ENCODE measurements around the gene ZCCHC24.

Gene ZCCHC24

DNA sequence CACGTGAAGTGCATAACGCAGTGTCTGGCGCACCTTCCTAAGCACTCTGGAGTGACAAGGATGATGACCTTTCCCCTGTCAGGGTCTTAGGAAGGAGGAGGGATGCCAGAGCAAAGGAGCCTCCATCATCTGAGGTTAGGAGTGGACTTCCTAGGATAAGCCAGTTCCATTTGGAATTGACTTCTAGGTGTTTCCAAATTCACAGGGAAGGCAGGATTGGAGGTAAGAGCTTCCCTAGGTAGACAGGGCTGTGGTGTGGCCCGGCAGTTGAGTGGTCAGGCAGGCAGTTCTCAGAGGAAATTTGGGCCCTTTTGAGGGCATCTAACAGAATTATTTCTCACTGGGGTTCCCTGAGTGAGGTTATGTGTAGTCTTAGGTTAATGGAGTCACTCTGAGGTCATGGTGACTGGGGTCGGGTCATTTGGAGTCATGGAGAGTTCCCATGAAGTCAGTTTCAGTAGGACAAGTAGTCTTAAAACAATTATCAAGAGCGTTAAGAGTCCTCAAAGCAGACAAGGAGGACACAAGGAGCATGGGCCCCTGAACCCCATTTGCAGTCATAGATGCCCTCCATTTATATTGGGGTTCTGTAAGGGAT, 89.9 kb downstream of the ZCCHC24 start:
- no peak for DNase-seq

DNA sequence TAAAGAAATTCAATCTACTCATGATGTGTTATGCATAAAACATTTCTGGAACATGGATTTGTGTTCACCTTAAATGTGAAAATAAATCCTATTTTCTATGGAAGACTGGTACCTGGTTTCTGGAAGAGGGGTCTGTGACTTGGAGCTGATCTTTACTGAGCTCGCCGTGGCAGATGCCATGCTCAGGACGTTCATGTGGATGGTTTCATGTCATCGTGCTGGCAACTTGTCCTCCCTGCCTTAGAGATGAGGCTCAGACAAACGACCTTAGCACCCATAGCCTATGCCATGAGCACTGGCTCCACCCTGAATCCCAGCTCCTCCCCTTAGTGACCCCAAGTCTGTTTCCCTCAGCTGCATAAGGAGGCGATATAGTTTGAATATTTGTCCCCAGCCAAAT, 90.8 kb downstream of the ZCCHC24 start:
- no peak for DNase-seq

DNA sequence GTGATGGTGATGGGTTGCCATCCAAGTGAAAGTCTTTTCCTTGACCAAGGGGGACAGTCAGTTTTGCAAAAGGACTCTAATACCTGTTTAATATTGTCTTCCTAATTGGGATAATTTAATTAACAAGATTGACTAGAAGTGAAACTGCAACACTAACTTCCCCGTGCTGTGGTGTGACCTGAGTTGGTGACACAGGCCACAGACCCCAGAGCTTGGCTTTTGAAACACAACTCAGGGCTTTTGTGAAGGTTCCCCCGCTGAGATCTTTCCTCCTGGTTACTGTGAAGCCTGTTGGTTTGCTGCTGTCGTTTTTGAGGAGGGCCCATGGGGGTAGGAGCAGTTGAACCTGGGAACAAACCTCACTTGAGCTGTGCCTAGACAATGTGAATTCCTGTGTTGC, 91.3 kb downstream of the ZCCHC24 start:
- no peak for DNase-seq

DNA sequence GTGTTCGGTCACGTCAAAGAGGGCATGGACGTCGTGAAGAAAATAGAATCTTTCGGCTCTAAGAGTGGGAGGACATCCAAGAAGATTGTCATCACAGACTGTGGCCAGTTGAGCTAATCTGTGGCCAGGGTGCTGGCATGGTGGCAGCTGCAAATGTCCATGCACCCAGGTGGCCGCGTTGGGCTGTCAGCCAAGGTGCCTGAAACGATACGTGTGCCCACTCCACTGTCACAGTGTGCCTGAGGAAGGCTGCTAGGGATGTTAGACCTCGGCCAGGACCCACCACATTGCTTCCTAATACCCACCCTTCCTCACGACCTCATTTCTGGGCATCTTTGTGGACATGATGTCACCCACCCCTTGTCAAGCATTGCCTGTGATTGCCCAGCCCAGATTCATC, 91.7 kb downstream of the ZCCHC24 start:
- DNase-seq = no peak

DNA sequence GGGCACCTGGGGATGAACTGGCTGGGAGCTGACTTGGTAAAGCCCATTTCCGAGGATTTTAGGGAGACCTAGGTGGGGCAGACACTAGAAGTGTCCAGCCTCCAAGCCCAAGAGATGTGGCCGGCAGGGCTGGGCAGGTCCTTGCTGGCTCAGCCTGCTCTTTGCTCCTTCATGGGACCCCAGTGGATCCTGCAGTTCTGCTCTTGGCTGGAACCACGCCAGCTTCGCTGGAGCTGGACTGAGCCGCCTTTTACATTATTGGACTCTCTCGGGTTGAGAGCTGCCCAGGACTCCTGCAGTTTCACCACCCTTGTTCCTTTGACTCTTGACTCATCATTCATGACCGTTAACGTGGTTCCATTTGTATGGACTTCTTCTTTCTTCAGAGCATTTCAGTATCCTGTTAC, 92.4 kb downstream of the ZCCHC24 start:
- no peak for DNase-seq

DNA sequence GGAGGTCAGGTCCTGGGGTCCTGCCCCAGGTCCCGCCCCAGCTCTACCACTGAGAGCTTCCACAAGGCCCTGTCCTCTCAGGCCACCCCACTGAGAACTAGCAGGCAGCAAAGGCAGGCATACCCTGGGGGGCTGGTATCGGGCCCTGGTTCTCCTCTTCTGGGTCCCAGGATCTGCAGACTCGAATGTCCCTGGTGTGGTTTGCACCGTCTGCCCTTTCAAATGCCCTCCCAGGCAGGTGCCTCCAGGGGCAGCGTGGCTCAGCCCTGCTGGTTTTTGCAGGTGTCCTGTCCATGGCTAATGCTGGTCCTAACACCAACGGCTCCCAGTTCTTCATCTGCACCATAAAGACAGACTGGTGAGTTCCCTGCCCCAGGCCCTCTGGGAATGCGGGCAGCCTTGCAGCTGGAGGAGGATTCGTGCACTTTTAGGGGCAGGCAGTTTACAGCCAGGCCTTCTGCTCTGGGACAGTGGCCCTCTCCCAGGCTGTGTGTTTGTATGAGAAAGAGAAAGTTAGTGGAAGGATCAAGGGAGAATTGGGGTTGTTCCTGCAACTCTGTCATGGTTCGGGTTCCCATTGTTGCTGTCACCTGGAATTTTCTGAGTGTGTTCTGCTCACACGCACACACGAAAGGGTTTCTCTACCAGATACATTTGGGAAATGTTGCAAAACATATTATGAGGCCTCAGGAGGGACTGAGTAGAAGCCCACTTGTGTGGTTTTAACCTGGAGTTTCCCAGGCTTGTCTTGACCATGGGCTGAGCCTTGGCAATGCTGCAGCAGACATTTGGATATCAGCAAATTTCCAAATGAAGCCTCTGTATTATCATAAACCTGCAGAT, 93.2 kb downstream of the ZCCHC24 start:
- DNase-seq = no peak

DNA sequence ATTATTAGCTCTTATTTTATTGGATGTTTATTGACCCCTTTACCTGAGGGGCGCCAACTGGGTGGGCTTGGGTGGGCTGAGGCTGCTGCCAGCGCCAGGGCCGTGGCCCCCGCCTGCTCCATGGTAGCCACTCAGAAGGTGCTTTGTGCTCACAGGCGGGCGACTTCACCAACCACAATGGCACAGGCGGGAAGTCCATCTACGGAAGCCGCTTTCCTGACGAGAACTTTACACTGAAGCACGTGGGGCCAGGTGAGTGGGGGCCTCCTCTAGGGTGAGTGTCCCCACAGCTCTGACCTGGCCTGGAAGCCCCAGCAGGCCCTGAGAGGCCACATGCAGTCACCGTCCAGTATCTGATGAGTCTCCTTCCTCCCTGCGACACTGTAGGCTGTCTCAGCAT, 94.1 kb downstream of the ZCCHC24 start:
- DNase-seq = no peak

DNA sequence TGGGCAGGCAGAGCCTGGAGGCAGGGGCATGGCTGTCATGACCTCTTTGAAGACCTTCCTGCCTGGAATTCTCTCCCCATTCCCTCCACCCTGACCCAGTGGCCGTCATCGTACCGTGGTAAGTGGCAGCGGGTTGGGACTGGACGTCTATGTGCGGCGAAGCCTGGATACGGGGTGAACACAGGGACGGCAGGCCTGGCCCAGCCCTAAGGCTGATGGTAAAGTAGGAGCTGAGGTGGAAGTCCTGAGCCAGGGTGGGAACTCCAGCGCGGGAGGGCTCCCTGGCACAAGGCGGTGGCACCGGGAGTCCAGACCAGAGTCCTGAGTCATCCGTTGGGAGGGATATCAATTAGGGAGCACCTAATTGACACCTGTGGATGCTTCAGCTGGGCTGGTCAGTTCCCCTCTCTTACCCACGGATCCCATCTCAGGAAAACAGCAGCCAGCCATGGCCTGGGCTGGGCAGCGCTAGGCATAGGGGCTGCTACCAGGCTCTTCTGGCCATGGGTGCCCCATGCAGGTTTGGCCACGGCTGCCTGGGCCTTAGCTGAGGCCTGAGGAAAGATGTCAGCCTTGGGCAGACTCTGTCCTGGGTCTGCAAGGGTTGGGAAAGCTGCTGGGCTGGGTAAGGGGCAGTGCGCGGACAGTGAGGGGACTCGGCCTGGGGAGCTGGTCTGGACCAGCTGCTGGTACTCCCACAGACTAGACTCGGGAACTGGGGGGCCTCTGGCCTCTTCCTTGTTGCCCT, 94.8 kb downstream of the ZCCHC24 start:
- no peak for DNase-seq

DNA sequence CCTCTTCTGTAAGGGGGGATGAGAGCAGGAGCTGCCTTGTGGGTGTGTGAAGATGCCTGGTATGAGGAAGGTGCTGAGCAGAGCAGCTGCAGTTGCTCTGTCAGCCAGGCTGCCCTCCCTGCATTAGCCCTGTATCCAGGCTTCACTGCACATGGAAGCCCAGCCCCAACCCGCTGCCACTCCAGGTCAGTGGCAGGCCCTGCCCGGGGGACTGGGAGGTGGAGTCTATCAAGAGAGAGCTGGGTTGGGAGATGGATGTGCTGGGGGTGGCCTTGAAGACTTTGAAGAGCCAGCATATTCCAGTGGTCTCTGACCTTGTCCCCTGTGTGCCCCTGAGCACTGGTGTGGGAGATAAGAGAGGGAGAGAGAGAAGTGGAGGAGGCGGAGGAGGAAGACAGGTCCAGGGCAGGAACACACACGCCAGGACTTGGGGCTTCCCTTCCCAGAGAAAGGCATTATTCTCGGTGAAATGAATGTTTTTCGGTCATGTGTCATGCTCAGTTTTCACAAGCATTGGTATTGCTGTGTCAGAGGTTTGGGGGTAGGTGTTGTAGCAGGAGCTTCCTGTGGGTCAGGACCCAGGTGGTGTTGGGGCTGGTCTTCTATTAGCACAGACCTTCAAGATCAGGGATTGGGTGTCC, 95.5 kb downstream of the ZCCHC24 start:
- DNase-seq = no peak

DNA sequence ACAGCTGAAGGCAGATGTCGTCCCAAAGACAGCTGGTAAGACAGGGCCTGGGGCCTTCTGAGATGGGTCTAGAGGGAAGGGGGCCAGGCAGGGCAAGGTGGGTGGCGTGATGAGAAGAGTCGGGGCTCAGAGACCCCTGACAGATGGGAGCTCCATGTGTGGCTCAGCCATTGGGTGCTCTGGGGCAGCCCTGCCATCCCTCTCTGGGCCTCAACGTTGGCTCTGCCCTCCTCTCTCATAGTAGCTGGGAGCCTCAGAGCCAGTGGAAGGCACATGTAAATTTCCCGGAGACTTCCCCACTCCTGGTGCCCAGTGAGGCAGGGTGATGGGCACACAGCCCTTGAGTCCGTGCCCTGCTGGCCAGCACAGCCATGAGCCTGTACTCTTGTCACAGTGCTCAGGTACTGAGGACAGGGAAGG, 96.3 kb downstream of the ZCCHC24 start:
- no peak for DNase-seq

DNA sequence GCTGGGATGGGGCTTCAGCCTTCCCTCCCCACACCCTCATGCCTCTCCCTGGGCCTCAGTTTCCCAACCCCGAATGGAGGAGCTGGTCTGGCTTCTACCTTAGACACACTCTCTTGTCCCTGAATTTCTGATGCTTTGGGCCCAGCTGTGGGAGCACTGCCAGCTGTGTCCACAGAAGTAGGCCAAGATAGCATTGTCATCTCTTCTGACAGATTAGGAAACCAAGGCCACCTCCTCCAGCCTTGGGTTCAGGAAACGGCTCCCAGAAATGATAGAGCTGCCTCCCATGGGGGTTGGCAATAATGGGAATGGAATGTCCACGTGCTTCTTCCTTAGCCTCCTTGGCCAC, 96.8 kb downstream of the ZCCHC24 start:
- DNase-seq = no peak

DNA sequence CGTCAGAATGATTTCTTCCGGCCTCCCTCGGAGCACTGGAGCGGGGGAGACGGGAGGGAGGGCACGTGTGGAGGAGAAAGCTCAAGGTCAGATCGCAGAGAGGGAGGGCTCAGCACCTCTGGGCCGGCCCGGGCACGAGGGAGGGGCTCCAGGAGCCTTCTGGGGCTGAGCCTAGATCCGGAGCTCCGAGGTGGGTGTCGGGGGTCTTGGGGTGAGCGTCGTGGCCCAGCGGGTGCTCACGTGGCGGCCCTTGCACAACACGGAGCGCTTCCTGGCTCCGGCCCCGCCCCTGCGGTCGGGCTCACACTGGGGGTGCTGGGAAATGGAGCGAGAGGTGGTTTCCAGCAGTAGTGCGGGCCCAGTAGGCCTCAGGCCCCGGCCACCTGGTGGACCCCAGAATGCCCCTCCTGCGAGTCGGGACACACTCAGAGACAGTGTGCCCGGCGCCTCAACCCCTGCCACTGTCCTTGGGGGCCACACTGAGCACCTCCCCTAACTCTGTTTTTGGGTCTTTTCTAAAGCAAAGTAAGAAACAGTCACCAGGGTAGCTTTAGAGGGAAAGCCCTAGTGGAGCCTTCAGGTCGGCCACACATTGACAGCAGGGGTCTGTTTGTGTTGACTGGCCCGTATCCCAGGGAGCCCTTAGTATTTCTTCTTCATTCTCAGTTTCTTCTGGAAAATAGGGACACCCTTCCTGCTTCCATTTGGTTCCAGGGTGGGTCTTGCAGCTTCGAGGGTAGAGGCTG, 97.4 kb downstream of the ZCCHC24 start:
- peak; percentile 71 for DNase-seq

DNA sequence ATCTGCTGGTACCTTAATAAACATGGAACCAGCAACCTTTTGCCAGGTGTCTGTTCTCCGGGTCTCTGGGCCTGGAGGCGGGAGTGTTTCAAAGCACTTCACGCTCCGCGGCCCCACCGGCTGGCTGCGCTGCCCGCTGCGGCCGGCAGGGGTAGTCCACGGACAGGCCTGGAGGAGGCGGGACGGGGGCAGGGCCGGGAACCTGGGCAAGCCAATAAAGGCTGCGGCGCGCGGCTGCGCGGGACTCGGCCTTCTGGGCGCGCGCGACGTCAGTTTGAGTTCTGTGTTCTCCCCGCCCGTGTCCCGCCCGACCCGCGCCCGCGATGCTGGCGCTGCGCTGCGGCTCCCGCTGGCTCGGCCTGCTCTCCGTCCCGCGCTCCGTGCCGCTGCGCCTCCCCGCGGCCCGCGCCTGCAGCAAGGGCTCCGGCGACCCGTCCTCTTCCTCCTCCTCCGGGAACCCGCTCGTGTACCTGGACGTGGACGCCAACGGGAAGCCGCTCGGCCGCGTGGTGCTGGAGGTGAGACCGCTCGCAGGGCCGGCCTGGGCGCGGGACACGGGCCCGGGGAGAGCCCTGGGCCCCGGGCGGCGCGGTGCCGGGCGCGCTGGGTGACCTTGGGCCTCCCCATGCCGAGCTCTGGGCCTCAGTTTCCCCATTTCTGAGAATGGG, 98.1 kb downstream of the ZCCHC24 start, which contains the start of gene PPIF:
Gene PPIF, plus strand, starts transcription at position 244 of the 668 bp plus-strand sequence. Its CDS starts 80 bp downstream, at position 324.
- DNase-seq = peak; percentile 90

DNA sequence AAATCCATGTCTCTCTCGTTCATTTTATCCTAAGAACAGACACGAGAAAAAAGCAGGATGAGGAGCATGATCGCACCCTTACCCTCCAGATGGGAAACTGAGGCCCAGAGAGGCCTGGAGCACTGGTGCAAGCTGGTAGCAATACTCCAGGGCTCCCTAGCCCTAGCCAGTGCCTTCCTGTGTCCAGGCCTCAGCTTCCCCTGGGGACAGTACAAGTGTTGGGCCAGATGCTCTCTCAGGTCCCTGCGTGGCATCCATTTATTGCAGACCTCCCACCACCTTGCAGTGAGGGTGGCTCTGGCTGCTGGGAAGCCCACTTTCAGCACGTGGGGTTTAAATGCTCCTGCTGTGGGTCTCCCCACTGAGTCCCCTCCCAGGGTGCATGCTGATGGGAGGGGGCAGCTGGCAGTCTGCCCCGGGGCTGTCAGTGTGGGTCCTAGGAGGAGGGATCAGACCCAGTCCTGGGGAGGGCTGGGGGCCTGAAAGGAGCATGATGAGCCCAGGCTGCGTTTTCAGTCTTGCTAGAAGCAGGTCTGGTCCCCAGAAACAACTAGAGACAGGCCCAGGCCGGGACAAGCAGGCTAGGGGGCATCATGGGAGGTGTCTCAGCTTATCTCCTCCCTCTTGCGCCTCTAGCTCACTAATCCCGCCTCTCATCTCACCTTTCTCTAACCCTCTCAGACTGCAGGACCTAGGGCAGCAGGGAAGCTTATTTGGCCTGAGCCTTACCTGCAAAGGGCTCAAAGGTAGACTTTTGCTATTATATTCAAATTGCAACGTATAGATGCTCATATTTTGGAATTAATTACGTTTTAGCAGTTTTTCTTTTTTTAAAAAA, 98.8 kb downstream of the ZCCHC24 start:
- DNase-seq = no peak

DNA sequence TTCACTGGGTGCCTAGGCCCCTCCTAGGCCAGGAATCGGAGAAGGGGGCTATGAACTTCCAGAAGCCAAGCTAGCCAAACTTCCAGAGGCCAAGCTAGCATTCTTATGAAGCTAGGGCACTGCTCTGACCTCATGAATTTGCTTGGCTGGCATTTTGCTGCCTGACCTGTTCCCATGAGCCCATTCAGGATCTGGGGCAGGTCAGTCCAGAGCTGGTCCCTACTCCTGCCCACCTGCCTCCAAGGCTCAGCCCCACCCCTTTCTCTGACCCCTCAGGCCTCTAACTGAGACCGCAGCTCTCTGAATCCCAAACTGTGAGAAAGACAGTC, 99.4 kb downstream of the ZCCHC24 start:
- no peak for DNase-seq

DNA sequence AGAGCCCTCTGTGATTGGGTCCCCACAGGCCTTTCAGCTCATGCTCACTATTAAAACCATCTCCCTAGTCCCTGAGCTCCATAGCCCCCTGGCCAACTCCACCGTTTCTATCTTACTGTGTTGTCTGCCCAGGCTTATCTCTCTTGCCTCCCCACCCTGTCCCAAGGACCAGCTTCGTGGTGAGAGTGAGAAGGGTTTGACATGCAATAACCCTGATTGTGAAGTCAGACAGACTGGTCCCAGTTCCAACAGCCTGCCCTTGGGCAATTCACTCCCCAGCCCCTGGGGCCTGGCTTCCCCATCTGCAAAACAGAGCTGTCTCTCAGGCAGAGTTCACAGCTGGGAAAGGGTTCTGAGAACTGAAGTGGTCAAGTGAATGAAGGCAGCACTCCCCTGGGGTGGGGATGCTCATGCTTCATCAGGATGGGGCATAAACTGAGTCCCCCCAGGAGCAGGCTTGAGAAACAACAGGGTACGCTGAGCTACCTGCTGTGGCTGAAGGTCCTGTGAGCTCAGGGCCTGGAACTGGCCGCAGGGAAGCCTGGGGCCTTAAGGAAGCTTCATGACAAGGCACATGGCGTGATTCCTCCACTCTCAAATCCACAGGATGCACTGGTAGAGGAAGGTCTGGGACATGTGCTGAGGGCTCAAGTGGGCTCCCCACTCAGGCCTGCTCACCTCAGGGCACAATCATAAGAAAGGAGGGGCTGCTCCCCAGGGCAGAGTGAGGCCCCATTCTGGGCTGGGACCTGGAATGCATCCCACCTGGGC, 100.0 kb downstream of the ZCCHC24 start:
- DNase-seq = no peak

DNA sequence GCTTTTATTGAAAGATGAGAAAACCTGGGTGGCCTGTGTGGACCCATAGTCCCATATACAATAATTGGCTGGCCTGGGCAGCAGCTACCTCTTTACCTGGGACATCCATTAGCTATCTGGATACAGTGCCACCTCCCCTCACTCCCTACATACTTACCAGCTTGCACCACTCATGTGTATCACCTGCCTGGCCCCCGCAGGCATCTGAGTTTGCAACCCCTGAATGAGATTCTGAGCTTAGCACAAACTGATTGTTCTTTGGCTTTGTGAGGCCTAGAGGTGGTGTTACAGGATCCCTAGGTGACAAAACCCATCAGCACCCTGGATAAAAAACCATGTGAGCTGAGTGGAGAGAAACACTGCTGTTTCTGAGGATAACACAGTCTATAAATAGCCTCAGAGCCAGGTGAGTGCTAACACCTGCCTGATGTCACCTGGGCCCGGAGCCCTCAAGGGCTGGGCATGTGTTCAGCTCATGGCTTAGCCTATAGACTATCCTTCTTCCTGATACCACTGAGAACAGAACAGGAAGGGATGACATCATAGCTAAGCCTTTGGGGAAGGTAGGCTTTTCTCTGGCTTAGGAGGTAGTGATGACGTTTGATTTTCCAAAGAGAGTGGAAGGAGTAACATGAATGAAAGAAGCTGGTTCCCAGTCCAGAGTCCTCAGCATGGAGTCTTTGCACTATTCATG, 100.8 kb downstream of the ZCCHC24 start:
- no peak for DNase-seq

DNA sequence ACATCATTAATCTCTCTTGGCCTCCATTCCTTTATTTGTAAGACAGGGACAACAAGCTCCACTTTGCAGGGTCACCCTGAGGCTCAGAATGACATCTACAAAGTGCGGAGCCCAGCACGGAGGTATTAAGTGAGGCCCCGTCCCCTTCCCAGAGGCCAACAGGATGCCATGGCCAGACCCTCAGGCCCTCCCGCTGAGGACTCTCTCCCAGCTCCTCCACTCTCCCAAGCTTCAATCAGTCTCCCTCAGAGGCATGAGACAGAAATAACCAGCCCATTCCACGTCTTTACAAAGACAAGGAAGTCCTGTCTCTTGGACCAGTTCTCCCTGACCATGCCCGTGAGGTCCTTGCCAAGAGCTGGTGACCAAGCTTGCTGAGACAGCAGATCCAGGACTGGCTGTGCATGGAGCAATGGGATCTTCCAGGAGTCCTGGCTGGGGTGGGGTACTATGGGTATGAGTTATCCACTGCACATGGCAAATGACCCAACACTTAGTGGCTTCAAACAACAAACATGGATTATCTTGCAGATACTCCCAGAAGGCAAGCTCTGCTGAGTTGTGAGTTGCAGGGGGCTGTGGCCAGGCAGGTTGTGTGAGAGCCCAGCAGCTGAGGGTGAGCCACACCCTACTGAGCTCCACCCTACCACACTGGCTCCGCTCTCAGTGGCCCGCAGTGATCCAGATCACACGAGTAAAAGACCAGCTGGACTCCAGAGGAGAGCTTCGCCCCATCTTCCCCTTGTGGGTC, 102.4 kb downstream of the ZCCHC24 start:
- no peak for DNase-seq

DNA sequence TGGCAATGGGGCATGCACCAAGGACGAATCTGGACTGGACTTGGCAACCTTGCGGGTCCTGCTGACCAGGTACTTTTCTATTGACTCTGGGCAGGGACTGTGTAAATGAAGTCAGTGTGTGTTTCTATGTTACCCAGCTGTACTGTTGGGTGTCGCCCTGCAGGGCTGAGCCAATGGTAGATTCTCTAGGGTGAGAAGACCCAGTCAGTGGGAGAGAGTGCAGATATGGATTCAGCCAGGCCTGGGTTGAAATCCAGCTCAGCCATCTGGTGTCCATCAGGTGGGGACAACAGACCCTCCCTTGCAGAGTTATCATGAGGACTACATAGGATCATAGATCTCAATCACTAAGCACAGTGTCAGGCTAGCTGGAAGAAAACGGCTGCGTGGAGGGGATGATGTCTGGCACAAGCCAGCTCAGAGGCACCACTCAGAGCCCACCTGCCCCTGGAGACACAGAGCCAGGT, 103.1 kb downstream of the ZCCHC24 start:
- DNase-seq = no peak
